Measurements from ENCODE around the gene THAP10. TPM values are rescaled to one million over a fixed set of nuclear protein-coding genes. Genes with fewer than 3 reads are reported as not detected.

Gene THAP10
- total RNA-seq, 1 experiment from 2014 or later, result 2.5 TPM

- Histone ChIP-seq H3K14ac (ENCODE audit: insufficient read depth, low read length) (no peak overlapping the region), H3K23me2 (ENCODE audit: insufficient read length, low read depth, low read length, poor library complexity, severe bottlenecking) (no peaks in the 10 kb centered on the region), H3K9me3 (ENCODE audit: control insufficient read depth, low read depth, low read length) (no peaks in the 10 kb centered on the region), H3K4me2 (ENCODE audit: insufficient read depth, insufficient read length, low read length) (no peak overlapping the region), H3K56ac (ENCODE audit: insufficient read length, low read depth, low read length) (no peak overlapping the region), H3T11ph (ENCODE audit: low read length) (no peak overlapping the region), H2BK12ac (ENCODE audit: insufficient read length, low read depth, low read length) (no peak overlapping the region), H2BK120ac (ENCODE audit: low read depth, low read length, poor library complexity, severe bottlenecking) (no peak overlapping the region), H3K79me1 (ENCODE audit: insufficient read depth, low read depth, low read length, poor library complexity, severe bottlenecking) (no peaks in the 10 kb centered on the region), H2BK5ac (ENCODE audit: insufficient read length, low read length) (no peak overlapping the region), H3K4ac (ENCODE audit: low read depth, low read length) (no peak overlapping the region), H3K27me3 (ENCODE audit: insufficient read depth, low read length) (no peaks in the 10 kb centered on the region), H4K8ac (replicated peaks; ENCODE audit: insufficient read length, low read depth, low read length) (no peak overlapping the region), H4K91ac (ENCODE audit: insufficient read length, low read depth, low read length) (no peak overlapping the region), H3K18ac (ENCODE audit: insufficient read length, low read depth, low read length) (no peak overlapping the region), H3K27ac (ENCODE audit: insufficient read length, low read depth, low read length) (no peak overlapping the region), H3K4me1 (ENCODE audit: insufficient read depth, low read length) (no peaks in the 10 kb centered on the region), H3K9ac (ENCODE audit: extremely low read depth, insufficient read length, low read length) (no peak overlapping the region), H2AK5ac (ENCODE audit: insufficient read length, low read length) (no peak overlapping the region), H2BK20ac (ENCODE audit: low read depth, low read length, poor library complexity, severe bottlenecking) (no peak overlapping the region), H3K23ac (ENCODE audit: insufficient read length, low read depth, low read length) (no peak overlapping the region), H4K5ac (ENCODE audit: insufficient read length, low read depth, low read length) (no peak overlapping the region), H2BK15ac (ENCODE audit: low read depth, low read length) (no peak overlapping the region), H2AFZ (ENCODE audit: low read length) (no peak overlapping the region), H3K79me2 (ENCODE audit: insufficient read depth, low read length) (no peaks in the 10 kb centered on the region), H4K20me1 (ENCODE audit: control insufficient read depth, insufficient read depth, insufficient read length) (no peaks in the 10 kb centered on the region)
- Mint-ChIP-seq H3K27ac (no peak overlapping the region), H3K4me3 (no peak overlapping the region), H3K27me3 (ENCODE audit: low read depth) (peaks cover 1% of the 10 kb centered on the region; the same call in 1 of the 2 replicates), H3K36me3 (ENCODE audit: insufficient read depth in 1 of 3, low read depth in 3 of 3) (peaks cover 8 to 19% (median 13%) of the 10 kb centered on the region in 3 experiments), H3K4me1 (peaks cover 4 to 5% of the 10 kb centered on the region in 2 experiments; a peak in 2 of 4 replicates), H3K9me3 (peaks cover 0 to 5% of the 10 kb centered on the region in 2 experiments; a peak in 2 of 5 replicates)
- no CpG with 5 or more reads among the region's 1 CpG for WGBS (ENCODE audit: extremely low coverage, insufficient read length, low lambda C conversion rate)
- no peak for DNase-seq
- TF ChIP-seq, protein P1, sequence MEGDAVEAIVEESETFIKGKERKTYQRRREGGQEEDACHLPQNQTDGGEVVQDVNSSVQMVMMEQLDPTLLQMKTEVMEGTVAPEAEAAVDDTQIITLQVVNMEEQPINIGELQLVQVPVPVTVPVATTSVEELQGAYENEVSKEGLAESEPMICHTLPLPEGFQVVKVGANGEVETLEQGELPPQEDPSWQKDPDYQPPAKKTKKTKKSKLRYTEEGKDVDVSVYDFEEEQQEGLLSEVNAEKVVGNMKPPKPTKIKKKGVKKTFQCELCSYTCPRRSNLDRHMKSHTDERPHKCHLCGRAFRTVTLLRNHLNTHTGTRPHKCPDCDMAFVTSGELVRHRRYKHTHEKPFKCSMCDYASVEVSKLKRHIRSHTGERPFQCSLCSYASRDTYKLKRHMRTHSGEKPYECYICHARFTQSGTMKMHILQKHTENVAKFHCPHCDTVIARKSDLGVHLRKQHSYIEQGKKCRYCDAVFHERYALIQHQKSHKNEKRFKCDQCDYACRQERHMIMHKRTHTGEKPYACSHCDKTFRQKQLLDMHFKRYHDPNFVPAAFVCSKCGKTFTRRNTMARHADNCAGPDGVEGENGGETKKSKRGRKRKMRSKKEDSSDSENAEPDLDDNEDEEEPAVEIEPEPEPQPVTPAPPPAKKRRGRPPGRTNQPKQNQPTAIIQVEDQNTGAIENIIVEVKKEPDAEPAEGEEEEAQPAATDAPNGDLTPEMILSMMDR (conservative IDR thresholded peaks at IDR 0.05), result no peak
These were observed 18.7 kb upstream of the THAP10 start for GRCh38 chr15:70910958-70911357.

All from H9 (cell line).